22Rv1 (cell line): ENCODE data around the gene LPA.
"Not testable (repeated sequence)": the region's sequence is repeated elsewhere in the genome, so short reads cannot be mapped to it uniquely, and the experiment has no call there.

Source experiments
- CTCF ChIP-seq: fragments of 450-650 bp; IDR thresholded peaks from 2 replicates; pipeline ENCODE4 v1.5.1; 2017; ENCODE audit warnings: mild to moderate bottlenecking
- ZFX ChIP-seq: fragments of 450-650 bp; IDR thresholded peaks from 2 replicates; pipeline ENCODE4 v1.6.1; 2017; ENCODE audit warnings: antibody characterized with exemption, borderline replicate concordance

GRCh38 chr6:160704688-160705087 lies 40.6 kb upstream of the LPA start:
- not testable (repeated sequence) for TF ChIP-seq CTCF, ZFX
